Gastroesophageal sphincter (tissue), 3 donors: Measurements from ENCODE around the gene CCL17.

Experiments
- CTCF ChIP-seq, 4 experiments: fragments of 200-600 bp in 2 of 4; fragments of 450-650 bp in 2 of 4; sonication (generic) in 1 of 4; IDR thresholded peaks; one replicate each; pipeline ENCODE4 v1.5.1; 2017 to 2019; ENCODE audit warnings: antibody characterized with exemption in 4 of 4, mild to moderate bottlenecking in 2 of 4, moderate library complexity in 2 of 4
- POLR2A ChIP-seq, 2 donors: fragments of 450-650 bp; IDR thresholded peaks; one replicate each; pipeline ENCODE4 v1.6.1; 2017; ENCODE audit warnings: antibody characterized with exemption in 2 of 2, mild to moderate bottlenecking in 2 of 2, moderate library complexity in 1 of 2
- POLR2AphosphoS5 ChIP-seq: sonication (generic); formaldehyde crosslinking; IDR thresholded peaks from one replicate; pipeline ENCODE4 v1.6.1; 2017; ENCODE audit warnings: antibody characterized with exemption

GRCh38 chr16:57432505-57432904 lies 27.9 kb downstream of the CCL17 start:
- TF ChIP-seq CTCF (IDR thresholded peaks at IDR 0.05) (no peak), POLR2A (IDR thresholded peaks at IDR 0.05) (no peak), POLR2AphosphoS5 (no peak)
